GM23248 (cell line): ENCODE data around the gene GGA2. TPM values are rescaled to one million over a fixed set of nuclear protein-coding genes. Genes with fewer than 3 reads are reported as not detected.

Experiments used
- DNase-seq: peaks from one replicate; pipeline ENCODE4 v3.0.0-alpha.2; 2015
- H2AFZ ChIP-seq: fragments of 200-600 bp; sonication (generic); 2 replicates; pipeline ENCODE4 v1.6.1; 2016; ENCODE audit warnings: antibody characterized with exemption
- H3F3A ChIP-seq: fragments of 200-600 bp; sonication (generic); 2 replicates; pipeline ENCODE4 v1.6.1; 2016; ENCODE audit warnings: mild to moderate bottlenecking, antibody characterized with exemption, mixed run types; ENCODE audit not compliant: insufficient read depth
- H3K27ac ChIP-seq: fragments of 200-600 bp; sonication (generic); 2 replicates; pipeline ENCODE4 v1.5.1; 2016; ENCODE audit warnings: mild to moderate bottlenecking
- H3K27me3 ChIP-seq: fragments of 200-600 bp; sonication (generic); replicated peaks from 2 replicates; pipeline ENCODE4 v1.6.1; 2016; ENCODE audit warnings: mild to moderate bottlenecking; ENCODE audit not compliant: insufficient read depth
- H3K36me3 ChIP-seq: fragments of 200-600 bp; sonication (generic); 2 replicates; pipeline ENCODE4 v1.6.1; 2016; ENCODE audit warnings: low read depth, mild to moderate bottlenecking
- H3K4me1 ChIP-seq: fragments of 200-600 bp; sonication (generic); 2 replicates; pipeline ENCODE4 v1.6.1; 2016; ENCODE audit warnings: mild to moderate bottlenecking; ENCODE audit not compliant: insufficient read depth
- H3K4me2 ChIP-seq: fragments of 200-600 bp; sonication (generic); one replicate; pipeline ENCODE4 v1.6.1; 2016; ENCODE audit warnings: mild to moderate bottlenecking; ENCODE audit not compliant: unreplicated experiment
- H3K4me3 ChIP-seq: fragments of 200-600 bp; sonication (generic); 2 replicates; pipeline ENCODE4 v1.5.1; 2016; ENCODE audit warnings: mild to moderate bottlenecking
- H3K79me2 ChIP-seq: fragments of 200-600 bp; sonication (generic); 2 replicates; pipeline ENCODE4 v1.6.1; 2016; ENCODE audit warnings: mild to moderate bottlenecking; ENCODE audit not compliant: insufficient read depth
- H3K9ac ChIP-seq: fragments of 200-600 bp; sonication (generic); 2 replicates; pipeline ENCODE4 v1.6.1; 2016; ENCODE audit warnings: mild to moderate bottlenecking
- H3K9me2 ChIP-seq: fragments of 200-600 bp; sonication (generic); 2 replicates; pipeline ENCODE4 v1.6.1; 2016; ENCODE audit warnings: mixed run types, mild to moderate bottlenecking, moderate library complexity; ENCODE audit not compliant: insufficient read depth
- H3K9me3 ChIP-seq: fragments of 200-600 bp; sonication (generic); one replicate; pipeline ENCODE4 v1.6.1; 2017; ENCODE audit warnings: low read depth
- H4K20me1 ChIP-seq: fragments of 200-600 bp; sonication (generic); 2 replicates; pipeline ENCODE4 v1.6.0; 2016; ENCODE audit not compliant: insufficient read depth
- EZH2 ChIP-seq: fragments of 200-600 bp; sonication (generic); IDR thresholded peaks from 2 replicates; pipeline ENCODE4 v1.6.1; 2018; ENCODE audit warnings: antibody characterized with exemption, mild to moderate bottlenecking; ENCODE audit not compliant: insufficient read depth, poor library complexity, severe bottlenecking
- EZH2phosphoT487 ChIP-seq: fragments of 200-600 bp; sonication (generic); IDR thresholded peaks from 2 replicates; pipeline ENCODE4 v1.6.1; 2018; ENCODE audit warnings: antibody characterized with exemption, moderate library complexity, mild to moderate bottlenecking, low read depth; ENCODE audit not compliant: insufficient read depth
- WGBS, 2 experiments: methylation state at CpG; one replicate each; pipeline ENCODE4 v1.1.6; 2015 to 2017; ENCODE audit warnings: low lambda C conversion rate in 2 of 2, low coverage in 1 of 2; ENCODE audit errors: missing lambda C conversion rate in 2 of 2; 5-methylcytosine and 5-hydroxymethylcytosine counted together
- in situ Hi-C: fragments of 300-500 bp; cut with MboI; formaldehyde crosslinking; loops from 2 replicates; pipeline ENCODE4 v1.15.0; 2020
- polyA plus RNA-seq: library from polyadenylated mRNA; unstranded; fragments of >200 nt; fragmentation: Nextera tagmentation; extraction: Ambion mirVana; gene quantifications from 2 replicates; pipeline ENCODE4 v1.2.1, GENCODE V29; 2016
- total RNA-seq: library from RNA; depleted of rRNA; stranded (reverse); fragments of >200 nt; shearing (Covaris generic); gene quantifications from 2 replicates; pipeline ENCODE4 v1.2.3, GENCODE V29; 2014

The GGA2 gene
- total and polyA plus RNA-seq, 2 experiments from 2014 or later, result 9.6 to 17.7 TPM

GRCh38 chr16:23500862-23501225, 9.4 kb downstream of the GGA2 start:
- no peak overlapping the region for H3K27ac ChIP-seq
- H3K9me2 ChIP-seq, result no peaks in the 10 kb centered on the region
- no peak overlapping the region for H2AFZ ChIP-seq
- no peaks in the 10 kb centered on the region for H3K36me3 ChIP-seq
- no peaks in the 10 kb centered on the region for H3K9me3 ChIP-seq
- no peak overlapping the region for H3K4me2 ChIP-seq
- TF ChIP-seq EZH2phosphoT487 (no peak), EZH2 (no peak)
- in situ Hi-C loops, result no loop called here
- peaks cover 3% of the 10 kb centered on the region; the same call in 1 of the 2 replicates for H4K20me1 ChIP-seq
- H3K79me2 ChIP-seq, result peaks cover 43% of the 10 kb centered on the region
- DNase-seq, result no peak
- H3F3A ChIP-seq, result peaks cover 32% of the 10 kb centered on the region
- H3K4me1 ChIP-seq, result peaks cover 29% of the 10 kb centered on the region
- WGBS, 2 experiments, result 66 to 72% methylated on average over 4 of the region's 4 CpGs
- H3K4me3 ChIP-seq, result no peak overlapping the region
- no peaks in the 10 kb centered on the region for H3K27me3 ChIP-seq
- H3K9ac ChIP-seq, result no peak overlapping the region

- peaks cover 3% of the 10 kb centered on the region; the same call in 1 of the 2 replicates for H4K20me1 ChIP-seq
- no peak overlapping the region for H3K4me3 ChIP-seq
- no peak overlapping the region for H3K9ac ChIP-seq
- H3K9me3 ChIP-seq, result no peaks in the 10 kb centered on the region
- no peaks in the 10 kb centered on the region for H3K9me2 ChIP-seq
- DNase-seq, result no peak
- 94 to 96% methylated on average over 19 to 20 of the region's 20 CpGs for WGBS, 2 experiments
- no peaks in the 10 kb centered on the region for H3K36me3 ChIP-seq
- TF ChIP-seq EZH2 (no peak), EZH2phosphoT487 (no peak)
- peaks cover 43% of the 10 kb centered on the region for H3K79me2 ChIP-seq
- in situ Hi-C loops, result no loop called here
- peaks cover 28% of the 10 kb centered on the region for H3K4me1 ChIP-seq
- no peak overlapping the region for H3K4me2 ChIP-seq
- no peaks in the 10 kb centered on the region for H3K27me3 ChIP-seq
- H2AFZ ChIP-seq, result no peak overlapping the region
- H3F3A ChIP-seq, result peaks cover 27% of the 10 kb centered on the region
- H3K27ac ChIP-seq, result no peak overlapping the region
Measured at GRCh38 chr16:23500212-23500861, 10.0 kb downstream of the GGA2 start.

DNA sequence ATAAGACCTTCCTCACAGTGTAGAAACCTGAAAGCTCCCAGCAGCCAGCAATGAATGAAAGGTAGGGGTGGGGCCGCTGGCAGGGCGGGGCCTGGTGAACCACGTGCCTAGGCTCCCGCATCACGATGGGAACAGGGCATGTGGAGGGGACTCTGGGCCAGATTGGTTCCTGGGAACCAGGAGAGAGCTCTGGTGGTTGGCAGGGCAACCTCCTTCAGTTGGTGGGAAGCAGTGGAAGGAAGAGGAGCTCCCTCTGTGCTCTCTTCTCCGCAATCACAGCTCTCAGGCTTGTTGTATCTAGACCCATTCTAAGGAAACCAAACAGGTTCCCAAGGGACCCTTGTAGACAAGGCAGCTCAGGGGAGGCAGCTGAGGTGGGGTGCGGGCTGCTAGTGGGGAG, 10.5 kb downstream of the GGA2 start:
- no peaks in the 10 kb centered on the region for H3K9me2 ChIP-seq
- H3K4me3 ChIP-seq, result no peak overlapping the region
- DNase-seq, result no peak
- H3K9ac ChIP-seq, result no peak overlapping the region
- 92 to 96% methylated on average over 7 of the region's 7 CpGs for WGBS, 2 experiments
- H3F3A ChIP-seq, result peaks cover 23% of the 10 kb centered on the region
- in situ Hi-C loops, result no loop called here
- H3K4me2 ChIP-seq, result no peak overlapping the region
- H3K4me1 ChIP-seq, result peaks cover 23% of the 10 kb centered on the region
- no peaks in the 10 kb centered on the region for H3K27me3 ChIP-seq
- no peaks in the 10 kb centered on the region for H3K9me3 ChIP-seq
- H2AFZ ChIP-seq, result no peak overlapping the region
- peaks cover 3% of the 10 kb centered on the region; the same call in 1 of the 2 replicates for H4K20me1 ChIP-seq
- H3K36me3 ChIP-seq, result no peaks in the 10 kb centered on the region
- TF ChIP-seq EZH2 (no peak), EZH2phosphoT487 (no peak)
- H3K79me2 ChIP-seq, result peaks cover 43% of the 10 kb centered on the region
- H3K27ac ChIP-seq, result no peak overlapping the region

GRCh38 chr16:23498863-23499262, 11.4 kb downstream of the GGA2 start:
- no peak for DNase-seq
- Histone ChIP-seq H3K4me3 (no peak overlapping the region), H3K79me2 (peaks cover 43% of the 10 kb centered on the region), H3K4me1 (peaks cover 15% of the 10 kb centered on the region), H3K27me3 (no peaks in the 10 kb centered on the region), H3K9me3 (no peaks in the 10 kb centered on the region), H3K36me3 (no peaks in the 10 kb centered on the region), H3F3A (peaks cover 16% of the 10 kb centered on the region), H3K27ac (no peak overlapping the region), H3K9ac (no peak overlapping the region), H2AFZ (no peak overlapping the region), H4K20me1 (no peaks in the 10 kb centered on the region), H3K9me2 (no peaks in the 10 kb centered on the region), H3K4me2 (no peak overlapping the region)
- in situ Hi-C loops, result no loop called here
- 92 to 95% methylated on average over 11 of the region's 11 CpGs for WGBS, 2 experiments
- no peak for TF ChIP-seq EZH2phosphoT487
- no peak for TF ChIP-seq EZH2

DNA sequence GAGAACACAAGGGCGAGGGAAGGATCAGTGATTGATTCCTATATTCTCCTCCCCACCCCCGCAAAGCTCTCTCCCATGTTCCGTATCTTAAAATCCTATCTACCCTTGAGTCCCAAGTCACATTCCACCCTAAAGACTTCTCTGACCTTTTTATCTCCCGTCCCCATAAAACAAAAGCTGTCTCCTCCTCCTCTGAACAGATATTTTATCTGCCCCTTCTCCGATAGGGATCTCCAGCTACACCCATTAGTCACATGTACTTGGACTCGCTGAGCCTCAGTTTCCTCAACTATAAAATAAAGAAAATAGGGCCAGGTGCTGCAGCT, 12.8 kb downstream of the GGA2 start:
- peaks cover 43% of the 10 kb centered on the region for H3K79me2 ChIP-seq
- H3K9me3 ChIP-seq, result no peaks in the 10 kb centered on the region
- peaks cover 11% of the 10 kb centered on the region for H3F3A ChIP-seq
- no peaks in the 10 kb centered on the region for H3K9me2 ChIP-seq
- peak overlapping the region; percentile 78 for H3K4me2 ChIP-seq
- H3K36me3 ChIP-seq, result 0 out of 2 replicates have a peak, but pooled peaks cover 5% of the 10 kb centered on the region
- TF ChIP-seq EZH2 (no peak), EZH2phosphoT487 (no peak)
- peak overlapping the region; percentile 71 for H3K27ac ChIP-seq
- WGBS, 2 experiments, result 72 to 82% methylated on average over 6 of the region's 6 CpGs
- H2AFZ ChIP-seq, result peak overlapping the region; percentile 58
- no peaks in the 10 kb centered on the region for H3K27me3 ChIP-seq
- DNase-seq, result no peak
- H3K4me3 ChIP-seq, result peak overlapping the region; percentile 48; the same call in 1 of the 2 replicates
- H3K9ac ChIP-seq, result 0 out of 2 replicates have a peak overlapping the region, but pooled peaks have one; percentile 53
- no peaks in the 10 kb centered on the region for H4K20me1 ChIP-seq
- H3K4me1 ChIP-seq, result peaks cover 10% of the 10 kb centered on the region; the same call in 1 of the 2 replicates
- in situ Hi-C loops, result no loop called here
